Measurements from ENCODE around the gene ZC3H18. TPM values are rescaled to one million over a fixed set of nuclear protein-coding genes. Genes with fewer than 3 reads are reported as not detected.

Gene ZC3H18
- total RNA-seq, 4 donors from 2014 or later, result 15.7 to 20.8 (median 20.3) TPM

- TF ChIP-seq EP300 (IDR thresholded peaks at IDR 0.05) (no peak), CTCF (IDR thresholded peaks at IDR 0.05) (no peak), POLR2AphosphoS5 (IDR thresholded peaks at IDR 0.05) (no peak), POLR2A (IDR thresholded peaks at IDR 0.05) (no peak)
- H3K27me3 ChIP-seq, result peaks cover 13% of the 10 kb centered on the region
- no peak for DNase-seq (ENCODE audit: low spot score in 2 of 2)
- no peak overlapping the region for H3K27ac ChIP-seq
- peaks cover 23% of the 10 kb centered on the region for H3K4me1 ChIP-seq
- WGBS, result 51% methylated on average over 13 of the region's 18 CpGs
- no peaks in the 10 kb centered on the region for H3K9me3 ChIP-seq
- H3K36me3 ChIP-seq, result no peaks in the 10 kb centered on the region
- H3K4me3 ChIP-seq, result no peak overlapping the region
Measured at GRCh38 chr16:88524274-88524972, 45.8 kb upstream of the ZC3H18 start.

- no peaks in the 10 kb centered on the region for H3K36me3 ChIP-seq
- no peak overlapping the region for H3K27ac ChIP-seq
- H3K27me3 ChIP-seq, result peaks cover 10% of the 10 kb centered on the region
- peaks cover 23% of the 10 kb centered on the region for H3K4me1 ChIP-seq
- TF ChIP-seq EP300 (IDR thresholded peaks at IDR 0.05), result no peak
- TF ChIP-seq POLR2A (IDR thresholded peaks at IDR 0.05), result no peak
- TF ChIP-seq CTCF (IDR thresholded peaks at IDR 0.05), result no peak
- TF ChIP-seq POLR2AphosphoS5 (IDR thresholded peaks at IDR 0.05), result no peak
- no peak overlapping the region for H3K4me3 ChIP-seq
- no peak for DNase-seq (ENCODE audit: low spot score in 2 of 2)
- H3K9me3 ChIP-seq, result no peaks in the 10 kb centered on the region
- 69% methylated on average over 3 of the region's 18 CpGs for WGBS
Measured at GRCh38 chr16:88524973-88525662, 45.1 kb upstream of the ZC3H18 start.

- DNase-seq (ENCODE audit: low spot score in 2 of 2), result no peak
- 60% methylated on average over 4 of the region's 17 CpGs for WGBS
- Histone ChIP-seq H3K4me1 (peaks cover 23% of the 10 kb centered on the region), H3K27me3 (peaks cover 10% of the 10 kb centered on the region), H3K27ac (no peak overlapping the region), H3K4me3 (no peak overlapping the region), H3K9me3 (no peaks in the 10 kb centered on the region), H3K36me3 (no peaks in the 10 kb centered on the region)
- TF ChIP-seq EP300 (IDR thresholded peaks at IDR 0.05) (no peak), POLR2AphosphoS5 (IDR thresholded peaks at IDR 0.05) (no peak), POLR2A (IDR thresholded peaks at IDR 0.05) (no peak), CTCF (IDR thresholded peaks at IDR 0.05) (no peak)
Measured at GRCh38 chr16:88525663-88525990, 44.6 kb upstream of the ZC3H18 start.

GRCh38 chr16:88526008-88526905 is 43.9 kb upstream of the ZC3H18 start:
- Histone ChIP-seq H3K4me3 (no peak overlapping the region), H3K9me3 (no peaks in the 10 kb centered on the region), H3K4me1 (peaks cover 23% of the 10 kb centered on the region), H3K27me3 (peaks cover 8% of the 10 kb centered on the region), H3K36me3 (no peaks in the 10 kb centered on the region), H3K27ac (no peak overlapping the region)
- DNase-seq (ENCODE audit: low spot score in 2 of 2), result no peak
- TF ChIP-seq POLR2A (IDR thresholded peaks at IDR 0.05), result no peak
- no peak for TF ChIP-seq EP300 (IDR thresholded peaks at IDR 0.05)
- no peak for TF ChIP-seq CTCF (IDR thresholded peaks at IDR 0.05)
- no peak for TF ChIP-seq POLR2AphosphoS5 (IDR thresholded peaks at IDR 0.05)
- WGBS, result 57% methylated on average over 15 of the region's 29 CpGs

GRCh38 chr16:88526906-88527185 is 43.4 kb upstream of the ZC3H18 start:
- no peak overlapping the region for H3K4me3 ChIP-seq
- H3K27ac ChIP-seq, result no peak overlapping the region
- WGBS, result no CpG with 5 or more reads among the region's 9 CpGs
- no peaks in the 10 kb centered on the region for H3K36me3 ChIP-seq
- H3K4me1 ChIP-seq, result peaks cover 23% of the 10 kb centered on the region
- no peak for DNase-seq (ENCODE audit: low spot score in 2 of 2)
- H3K27me3 ChIP-seq, result peaks cover 6% of the 10 kb centered on the region
- H3K9me3 ChIP-seq, result no peaks in the 10 kb centered on the region
- TF ChIP-seq EP300 (IDR thresholded peaks at IDR 0.05), result no peak
- no peak for TF ChIP-seq POLR2AphosphoS5 (IDR thresholded peaks at IDR 0.05)
- TF ChIP-seq CTCF (IDR thresholded peaks at IDR 0.05), result no peak
- no peak for TF ChIP-seq POLR2A (IDR thresholded peaks at IDR 0.05)
